HG03159 (cell line): ENCODE data around the gene FNTB.

Experiments used
- ATAC-seq: cut with Tn5 transposase; IDR thresholded peaks from one replicate; pipeline ENCODE4 v1.9.1; 2021; ENCODE audit warnings: mild to moderate bottlenecking, moderate library complexity; ENCODE audit not compliant: unreplicated experiment

The FNTB gene, protein sequence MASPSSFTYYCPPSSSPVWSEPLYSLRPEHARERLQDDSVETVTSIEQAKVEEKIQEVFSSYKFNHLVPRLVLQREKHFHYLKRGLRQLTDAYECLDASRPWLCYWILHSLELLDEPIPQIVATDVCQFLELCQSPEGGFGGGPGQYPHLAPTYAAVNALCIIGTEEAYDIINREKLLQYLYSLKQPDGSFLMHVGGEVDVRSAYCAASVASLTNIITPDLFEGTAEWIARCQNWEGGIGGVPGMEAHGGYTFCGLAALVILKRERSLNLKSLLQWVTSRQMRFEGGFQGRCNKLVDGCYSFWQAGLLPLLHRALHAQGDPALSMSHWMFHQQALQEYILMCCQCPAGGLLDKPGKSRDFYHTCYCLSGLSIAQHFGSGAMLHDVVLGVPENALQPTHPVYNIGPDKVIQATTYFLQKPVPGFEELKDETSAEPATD

GRCh38 chr14:64986648-64987437 is at the start of gene FNTB:
FNTB (plus strand) TSS chr14:64986895; CDS start chr14:64986954, 59 bp downstream.
- ATAC-seq, result peak; percentile 96

- ATAC-seq, result no peak
Observed at GRCh38 chr14:64937171-64937820, 49.4 kb upstream of the FNTB start.

GRCh38 chr14:64937821-64938193 is 48.9 kb upstream of the FNTB start:
- ATAC-seq, result no peak

- no peak for ATAC-seq
Observed at GRCh38 chr14:64938972-64939816, 47.5 kb upstream of the FNTB start.

GRCh38 chr14:64939817-64940190 is 46.9 kb upstream of the FNTB start:
- ATAC-seq, result no peak

GRCh38 chr14:64940336-64940910 is 46.3 kb upstream of the FNTB start:
- no peak for ATAC-seq

GRCh38 chr14:64942531-64943111 is 44.1 kb upstream of the FNTB start, which contains the start of gene GPX2:
GPX2 (minus strand) TSS chr14:64942745; CDS start chr14:64942726, 19 bp downstream.
- ATAC-seq, result no peak

DNA sequence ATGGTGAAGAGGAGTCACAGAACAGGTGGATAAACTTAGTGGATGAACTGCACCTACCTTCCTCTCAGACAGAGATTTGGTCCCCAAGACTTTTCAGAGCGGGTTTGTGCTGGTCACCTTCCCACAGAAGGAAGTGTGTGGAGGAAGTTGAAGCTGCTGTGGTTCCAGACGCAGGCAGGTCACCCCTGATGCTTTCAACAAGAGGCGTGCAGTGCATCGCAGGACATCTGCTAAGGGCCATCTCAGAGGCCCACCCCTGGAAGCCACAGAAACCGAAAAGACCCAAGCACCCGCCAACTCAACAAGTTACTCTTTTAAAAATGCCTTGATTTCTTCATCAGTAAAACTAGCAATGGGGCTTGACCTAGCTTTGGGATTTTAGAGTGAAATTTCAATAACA is 43.1 kb upstream of the FNTB start:
- no peak for ATAC-seq

GRCh38 chr14:64944041-64944440 is 42.7 kb upstream of the FNTB start:
- ATAC-seq, result no peak

DNA sequence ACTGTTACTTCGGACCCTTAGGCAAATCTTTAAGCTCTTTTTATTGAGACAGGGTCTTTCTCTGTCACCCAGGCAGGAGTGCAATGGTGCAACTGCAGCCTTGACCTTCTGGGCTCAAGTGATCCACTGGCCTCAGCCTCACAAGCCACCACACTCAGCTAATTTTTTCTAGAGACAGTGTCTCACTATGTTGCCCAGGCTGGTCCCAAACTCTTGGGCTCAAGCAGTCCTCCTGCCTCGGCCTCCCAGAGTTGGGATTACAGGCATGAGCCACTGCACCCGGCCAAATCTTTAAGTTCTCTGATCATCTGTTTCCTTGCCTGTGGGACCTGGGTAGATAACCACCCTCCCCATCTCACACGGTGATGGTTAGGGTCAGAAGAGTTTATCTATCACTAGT is 41.8 kb upstream of the FNTB start:
- no peak for ATAC-seq

DNA sequence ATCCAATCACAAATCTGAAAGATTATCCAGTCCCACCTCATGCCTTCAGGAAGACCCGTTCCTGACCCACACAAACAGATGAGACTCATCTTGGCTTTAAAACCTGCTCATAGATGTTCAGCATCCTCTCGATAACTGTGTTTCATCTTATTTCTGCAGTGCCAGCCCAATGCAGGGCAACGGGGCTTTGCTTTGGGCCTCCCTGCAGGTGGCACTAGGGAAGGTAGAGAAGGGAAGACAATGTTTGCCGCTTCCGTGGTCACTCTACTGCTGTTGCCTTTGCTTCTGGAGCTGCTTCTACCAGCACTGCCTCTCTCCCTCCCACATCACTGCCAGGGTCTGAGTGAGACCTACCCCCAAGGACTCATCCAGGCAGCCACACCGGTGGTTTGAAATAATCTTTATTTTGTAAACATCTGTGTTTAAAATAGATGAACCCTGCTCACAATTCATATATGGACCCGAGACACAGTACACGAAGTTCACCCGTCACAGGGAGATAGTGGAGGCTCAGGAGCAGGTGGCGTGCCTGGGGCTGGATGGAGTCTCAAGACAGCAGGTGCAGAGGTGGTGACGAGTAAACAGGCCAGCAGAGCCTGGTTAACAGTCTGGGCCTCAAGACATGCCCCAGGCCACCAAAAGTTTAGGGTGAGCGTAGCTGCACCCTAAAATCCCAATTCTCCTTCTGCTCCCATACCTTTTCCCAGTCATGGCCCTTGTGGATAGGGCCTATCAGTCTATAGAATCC is 41.1 kb upstream of the FNTB start:
- no peak for ATAC-seq

GRCh38 chr14:64946310-64947045 is 40.2 kb upstream of the FNTB start:
- no peak for ATAC-seq

GRCh38 chr14:64947710-64948611 is 38.7 kb upstream of the FNTB start:
- no peak for ATAC-seq

- no peak for ATAC-seq
Observed at GRCh38 chr14:64948612-64949210, 38.0 kb upstream of the FNTB start.

DNA sequence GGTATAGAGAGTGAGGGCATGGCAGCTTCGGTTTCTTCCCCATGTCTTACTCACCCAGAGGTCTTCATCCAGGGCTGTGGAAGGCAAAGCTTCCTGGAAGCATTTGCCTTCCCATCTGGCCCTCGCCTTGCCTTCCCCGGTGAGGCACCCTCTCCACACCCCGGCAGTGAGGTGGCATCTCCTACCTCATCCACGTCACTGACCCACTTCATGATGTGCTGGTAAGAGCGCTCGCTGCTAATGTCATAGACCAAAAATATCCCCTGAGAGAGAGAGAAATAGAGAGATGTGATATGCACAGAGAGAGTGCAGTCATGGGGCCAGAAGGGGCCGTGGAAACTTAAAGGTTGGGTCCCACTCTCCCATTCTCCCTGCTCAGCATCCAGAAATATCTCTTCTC is 35.8 kb upstream of the FNTB start:
- ATAC-seq, result no peak

DNA sequence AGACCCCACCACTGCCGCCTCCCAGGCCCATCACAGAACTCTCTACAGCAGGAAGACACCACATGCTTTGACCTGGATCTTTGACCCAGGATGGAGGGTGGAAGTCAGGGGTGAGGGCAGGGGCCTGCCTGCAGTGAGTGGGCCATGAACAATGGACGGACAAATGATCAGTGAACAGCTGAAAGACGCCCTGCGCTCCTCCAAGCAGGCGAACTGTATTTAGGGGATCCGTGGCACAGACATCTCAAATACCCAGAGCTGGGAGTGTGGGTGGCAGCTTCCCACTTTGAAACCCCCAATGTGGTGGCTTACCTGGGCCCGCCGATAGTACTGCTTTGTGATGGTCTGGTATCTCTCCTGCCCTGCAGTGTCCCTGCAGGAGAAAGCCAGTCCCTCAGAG is 35.4 kb upstream of the FNTB start:
- no peak for ATAC-seq

DNA sequence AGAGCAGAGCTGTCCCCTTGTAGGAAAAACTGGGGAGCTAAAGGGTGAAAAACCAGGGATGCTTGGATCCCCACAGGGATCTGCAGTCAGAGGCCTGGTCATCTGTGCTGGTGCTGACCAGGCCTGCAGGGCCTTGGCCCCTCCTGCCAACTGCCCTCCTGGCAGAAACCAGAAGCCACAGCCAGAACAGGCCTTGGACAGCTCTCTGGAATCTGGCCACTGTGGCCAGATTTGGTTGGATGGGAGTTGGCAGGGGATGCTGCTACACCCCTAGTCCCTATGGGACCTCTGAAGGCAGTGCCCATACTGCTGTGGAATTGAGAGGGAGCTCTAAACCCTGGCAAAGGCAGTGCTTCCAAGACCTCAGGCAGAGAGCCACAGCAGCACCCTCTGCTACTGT is 35.0 kb upstream of the FNTB start:
- ATAC-seq, result no peak
